DMS 273 (cell line): ENCODE data around the gene POC1B.

Source experiments
- DNase-seq: peaks from one replicate; lab custom pipeline; 2025; ENCODE audit not compliant: unreplicated experiment; lab: John Stamatoyannopoulos, UW

POC1B gene

DNA sequence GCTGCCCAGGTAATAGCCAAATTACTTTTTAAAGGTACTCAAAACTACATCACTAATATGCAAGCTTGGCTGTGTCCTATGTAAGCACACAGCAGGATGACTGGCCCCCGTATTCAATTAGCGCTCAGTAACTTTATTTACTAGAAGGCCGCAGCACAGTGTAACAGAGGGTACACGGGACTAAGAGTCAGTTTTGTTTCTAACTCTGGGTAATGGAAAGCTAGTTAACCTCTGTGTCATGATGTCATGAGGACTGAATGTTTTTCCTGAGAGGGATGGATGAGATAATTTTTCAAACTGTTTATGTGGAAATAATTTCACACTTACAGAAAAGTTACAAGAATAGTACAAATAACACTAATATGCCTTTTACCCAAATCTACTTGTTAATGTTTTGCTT, 28.4 kb downstream of the POC1B start:
- DNase-seq, result no peak

GRCh38 chr12:89497005-89497404, 28.8 kb downstream of the POC1B start:
- no peak for DNase-seq

GRCh38 chr12:89494411-89495231, 31.2 kb downstream of the POC1B start:
- no peak for DNase-seq

GRCh38 chr12:89493670-89494302, 32.1 kb downstream of the POC1B start:
- DNase-seq, result no peak

- no peak for DNase-seq
These were observed 33.0 kb downstream of the POC1B start for GRCh38 chr12:89492883-89493282.

DNA sequence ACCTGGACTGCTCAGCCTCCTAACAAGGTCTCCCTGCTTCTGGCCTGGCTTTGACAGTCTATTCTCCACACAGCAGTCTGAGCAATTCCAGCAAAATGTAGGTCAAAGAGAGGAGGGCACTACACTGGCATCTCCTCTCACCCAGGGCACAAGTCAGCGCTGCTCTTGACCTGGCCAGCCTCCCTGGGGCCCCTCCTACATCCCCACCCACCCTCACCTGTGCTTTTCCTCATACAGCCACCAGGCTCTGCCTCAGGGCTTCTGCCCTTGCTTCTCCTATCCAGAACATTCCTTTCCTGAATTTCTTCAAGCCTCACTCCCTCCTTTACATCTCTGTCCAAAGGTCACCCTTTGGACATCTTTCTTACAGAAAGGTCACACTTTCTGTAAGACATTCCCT, 34.9 kb downstream of the POC1B start:
- no peak for DNase-seq

GRCh38 chr12:89486264-89486663, 39.6 kb downstream of the POC1B start:
- no peak for DNase-seq

GRCh38 chr12:89484470-89484869, 41.4 kb downstream of the POC1B start:
- DNase-seq, result no peak

DNA sequence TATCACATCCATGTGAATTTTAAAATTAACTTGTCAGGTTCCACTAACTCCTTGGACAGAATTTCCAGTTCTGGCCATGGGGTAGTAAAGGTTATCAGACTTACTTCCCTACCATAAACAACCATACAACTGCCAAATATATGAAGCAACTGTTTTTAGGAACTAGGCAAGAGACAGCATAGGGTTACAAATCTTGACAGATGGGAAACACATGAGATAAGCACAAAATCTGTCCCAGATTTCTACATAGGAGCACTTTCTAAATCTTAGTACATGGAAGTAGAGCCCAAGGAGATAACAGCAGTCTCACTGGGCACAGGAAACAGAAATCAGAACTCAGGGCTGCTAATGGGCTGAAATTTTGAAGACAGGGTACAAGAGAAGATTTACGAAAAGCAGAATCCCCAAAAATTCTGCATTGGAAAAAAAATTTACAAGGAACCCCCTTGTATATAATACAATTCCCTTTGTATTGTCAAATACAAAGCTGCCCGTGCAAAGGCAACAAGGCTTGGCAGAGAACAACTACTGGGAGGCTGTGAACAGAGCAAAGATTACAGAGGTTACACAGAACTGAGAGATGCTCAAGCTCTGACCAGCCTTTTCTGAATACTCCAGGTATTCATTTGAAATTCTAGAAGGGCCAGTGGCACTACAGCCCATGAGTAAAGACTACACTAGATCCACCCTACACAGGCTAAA, 44.5 kb downstream of the POC1B start:
- peak; percentile 37 for DNase-seq

GRCh38 chr12:89479982-89480381, 45.9 kb downstream of the POC1B start:
- no peak for DNase-seq

DNA sequence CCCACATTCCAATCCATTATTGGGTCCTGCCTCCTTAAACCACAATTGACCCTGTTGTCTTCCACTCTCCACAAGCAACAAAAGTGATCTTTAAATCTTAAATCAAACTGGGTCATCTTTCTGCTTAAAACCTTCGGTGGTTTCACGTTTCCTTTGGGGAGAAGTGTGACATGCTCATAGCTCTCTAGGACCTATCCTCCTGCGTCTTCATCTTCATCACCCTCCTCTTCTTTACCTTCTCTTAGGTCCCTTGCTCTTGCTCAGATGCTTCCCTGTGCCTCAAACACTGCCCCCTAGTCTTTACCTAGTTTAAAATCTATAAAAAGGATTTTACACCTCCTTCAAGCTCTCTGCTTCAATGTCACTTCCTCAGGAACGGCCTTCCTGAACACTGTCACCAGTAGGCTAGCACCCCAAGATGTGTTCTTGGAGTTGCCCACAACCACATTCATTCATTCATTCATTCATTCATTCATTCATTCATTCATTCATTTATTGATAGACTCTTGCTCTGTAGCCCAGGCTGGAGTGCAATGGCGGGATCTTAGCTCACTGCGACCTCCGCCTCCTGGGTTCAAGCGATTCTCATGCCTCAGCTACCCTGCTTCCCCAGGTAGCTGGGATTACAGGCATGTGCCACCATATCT, 48.1 kb downstream of the POC1B start:
- DNase-seq, result no peak

DNA sequence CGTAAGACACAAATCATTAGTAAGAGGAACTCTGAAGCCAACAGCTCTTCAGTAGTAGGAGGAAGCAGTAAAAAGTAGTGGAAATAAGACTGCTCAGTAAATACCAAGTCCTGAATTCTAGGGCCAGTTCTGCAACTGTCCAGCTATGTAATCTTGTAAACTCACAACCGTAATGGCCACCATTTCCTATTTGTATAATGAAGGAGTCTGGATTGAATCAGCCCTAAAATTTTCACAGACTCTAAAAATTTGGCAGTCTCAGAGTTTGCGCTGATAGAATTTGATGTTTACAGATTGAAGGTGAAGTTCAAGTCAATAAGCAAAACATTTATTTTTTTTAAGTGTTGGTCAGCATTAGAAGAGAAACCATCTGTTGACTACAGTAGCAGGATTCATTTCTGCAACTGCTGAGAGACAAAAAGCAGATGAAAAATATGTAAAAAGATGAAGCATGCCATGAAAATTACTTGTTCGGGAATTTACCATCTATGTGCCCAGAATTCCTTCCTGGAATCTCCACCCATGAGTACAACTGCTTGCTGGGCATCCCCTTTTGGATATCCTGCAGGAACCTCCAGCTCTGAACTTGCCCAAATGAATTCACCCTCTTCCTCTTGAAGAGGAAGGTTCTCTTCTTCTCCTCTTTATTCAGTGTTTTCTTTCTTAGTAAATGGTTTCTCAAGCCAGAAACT, 48.8 kb downstream of the POC1B start:
- no peak for DNase-seq

DNA sequence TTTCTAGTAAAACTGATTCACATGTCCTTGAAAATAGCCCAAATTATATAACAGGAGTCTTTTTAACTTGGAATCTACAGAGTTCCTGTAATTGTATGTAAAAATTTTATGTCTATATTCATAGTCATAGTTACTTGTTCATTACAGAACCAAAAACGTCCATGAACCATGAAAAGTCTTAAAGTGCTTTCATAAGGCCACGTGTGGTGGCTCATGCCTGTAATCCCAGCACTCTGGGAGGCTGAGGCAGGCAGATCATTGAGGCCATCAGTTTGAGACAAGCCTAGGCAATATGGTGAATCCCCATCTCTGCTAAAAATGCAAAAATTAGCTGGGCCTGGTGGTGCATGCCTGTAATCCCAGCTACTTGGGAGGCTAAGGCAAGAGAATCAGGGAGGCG, 49.6 kb downstream of the POC1B start:
- no peak for DNase-seq

DNA sequence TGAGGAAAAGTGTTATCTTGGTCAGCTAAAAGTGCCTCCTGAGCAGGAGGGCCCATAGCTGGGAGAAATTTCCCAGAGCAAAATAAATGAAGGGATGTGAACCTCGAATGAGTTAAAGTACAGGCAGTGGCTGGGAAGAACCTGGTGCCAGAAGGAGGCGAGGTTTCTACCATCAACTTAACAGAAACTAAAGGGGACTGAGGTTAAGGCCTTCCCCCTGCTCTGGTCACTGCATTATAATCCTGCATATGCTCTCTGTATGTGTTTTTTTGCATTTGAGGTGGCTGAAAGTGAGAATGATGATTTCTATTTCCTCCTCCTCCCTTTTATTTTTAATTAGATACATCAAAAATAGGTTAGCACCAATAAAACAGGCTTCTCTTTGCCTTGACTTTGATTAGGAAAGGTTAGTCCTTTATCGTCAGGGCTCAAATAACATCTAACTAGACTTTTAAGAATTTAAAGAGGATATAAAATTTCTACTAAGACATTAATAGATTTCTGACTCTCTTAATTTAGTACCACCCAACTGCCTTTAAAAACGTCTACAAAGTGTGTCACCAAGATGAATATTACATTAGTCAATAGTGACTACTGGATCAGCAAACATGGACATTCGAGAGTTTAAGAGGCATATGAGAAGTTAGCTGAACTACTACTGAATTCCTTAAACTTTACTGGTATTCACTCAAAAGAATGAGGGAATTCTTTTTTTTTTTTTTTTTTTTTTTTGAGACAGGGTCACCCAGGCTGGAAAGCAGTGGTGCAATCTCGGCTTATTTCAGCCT, 50.5 kb downstream of the POC1B start:
- no peak for DNase-seq

GRCh38 chr12:89474615-89475014, 51.2 kb downstream of the POC1B start:
- no peak for DNase-seq

DNA sequence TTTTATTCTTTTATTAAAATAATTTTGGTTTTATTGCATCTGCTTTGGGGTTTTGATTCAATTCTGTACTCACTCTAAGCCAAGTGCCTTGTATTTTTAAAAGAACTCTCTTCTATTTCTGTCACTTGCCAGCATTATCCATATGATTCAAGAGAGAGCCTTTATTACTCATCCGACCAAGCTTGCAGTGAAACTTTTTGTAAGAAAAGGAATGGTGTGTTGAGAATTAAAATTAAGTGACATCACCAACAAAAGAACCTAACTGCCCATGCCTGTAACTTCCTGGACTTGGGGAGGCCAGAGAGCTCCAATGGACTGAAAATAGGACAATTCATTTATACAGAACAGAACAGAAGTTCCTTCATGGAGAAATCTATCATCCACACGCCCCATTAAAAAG, 53.3 kb downstream of the POC1B start:
- DNase-seq, result no peak

GRCh38 chr12:89470741-89471509, 54.9 kb downstream of the POC1B start:
- peak; percentile 60 for DNase-seq

GRCh38 chr12:89469361-89469760, 56.5 kb downstream of the POC1B start:
- no peak for DNase-seq

- DNase-seq, result no peak
These were observed 57.1 kb downstream of the POC1B start for GRCh38 chr12:89468648-89469326.
